Vagina (tissue), 2 donors: ENCODE data around the gene PCDHGC5.

Source experiments
- CTCF ChIP-seq, 3 experiments: fragments of 450-650 bp in 2 of 3; fragments of 200-600 bp in 1 of 3; sonication (generic) in 1 of 3; IDR thresholded peaks; one replicate each; pipeline ENCODE4 v1.5.1; 2017 to 2019; ENCODE audit warnings: antibody characterized with exemption in 3 of 3, mild to moderate bottlenecking in 2 of 3, moderate library complexity in 2 of 3
- POLR2A ChIP-seq, 2 donors: fragments of 450-650 bp; IDR thresholded peaks; one replicate each; pipeline ENCODE4 v1.6.1; 2017; ENCODE audit warnings: antibody characterized with exemption in 2 of 2, mild to moderate bottlenecking in 2 of 2, moderate library complexity in 2 of 2
- POLR2AphosphoS5 ChIP-seq, 2 donors: sonication (generic); formaldehyde crosslinking; IDR thresholded peaks; one replicate each; pipeline ENCODE4 v1.9.0; 2017; ENCODE audit warnings: antibody characterized with exemption in 2 of 2, mild to moderate bottlenecking in 2 of 2, low read depth in 1 of 2; ENCODE audit not compliant: insufficient read depth in 1 of 2

GRCh38 chr5:141492168-141492885, 3.4 kb downstream of the PCDHGC5 start:
- no peak for TF ChIP-seq POLR2A (IDR thresholded peaks at IDR 0.05)
- no peak for TF ChIP-seq POLR2AphosphoS5 (IDR thresholded peaks at IDR 0.05; ENCODE audit: insufficient read depth in 1 of 2, low read depth in 1 of 2)
- no peak for TF ChIP-seq CTCF (IDR thresholded peaks at IDR 0.05)
